ENCODE measurements around the gene VTN.

The VTN gene

GRCh38 chr17:28405632-28406472 lies 35.7 kb upstream of the VTN start, which contains the start of gene SLC46A1:
SLC46A1 (minus strand) TSS chr17:28406212; CDS start chr17:28406114, 98 bp downstream.
- Histone ChIP-seq H3K4me3 (peak within 1 kb of the TSS; percentile 88), H3K27ac (no peak within 1 kb of the TSS), H3K36me3 (ENCODE audit: insufficient read depth, low read length) (no peaks in the 10 kb centered on the region), H3K9ac (ENCODE audit: insufficient read length) (peak within 1 kb of the TSS; percentile 63), H3K9me3 (ENCODE audit: low read depth, low read length) (no peaks in the 10 kb centered on the region)
- DNase-seq (ENCODE audit: low read depth, low spot score) = no peak
- TF ChIP-seq POLR2AphosphoS5 (IDR thresholded peaks at IDR 0.05; ENCODE audit: borderline replicate concordance, low read depth, low read length) = peak; percentile 63; the same call in 1 of the 2 replicates
- no peak for TF ChIP-seq FOXP2 (optimal IDR thresholded peaks at IDR 0.05; ENCODE audit: control extremely low read depth, extremely low read length, insufficient read depth)

DNA sequence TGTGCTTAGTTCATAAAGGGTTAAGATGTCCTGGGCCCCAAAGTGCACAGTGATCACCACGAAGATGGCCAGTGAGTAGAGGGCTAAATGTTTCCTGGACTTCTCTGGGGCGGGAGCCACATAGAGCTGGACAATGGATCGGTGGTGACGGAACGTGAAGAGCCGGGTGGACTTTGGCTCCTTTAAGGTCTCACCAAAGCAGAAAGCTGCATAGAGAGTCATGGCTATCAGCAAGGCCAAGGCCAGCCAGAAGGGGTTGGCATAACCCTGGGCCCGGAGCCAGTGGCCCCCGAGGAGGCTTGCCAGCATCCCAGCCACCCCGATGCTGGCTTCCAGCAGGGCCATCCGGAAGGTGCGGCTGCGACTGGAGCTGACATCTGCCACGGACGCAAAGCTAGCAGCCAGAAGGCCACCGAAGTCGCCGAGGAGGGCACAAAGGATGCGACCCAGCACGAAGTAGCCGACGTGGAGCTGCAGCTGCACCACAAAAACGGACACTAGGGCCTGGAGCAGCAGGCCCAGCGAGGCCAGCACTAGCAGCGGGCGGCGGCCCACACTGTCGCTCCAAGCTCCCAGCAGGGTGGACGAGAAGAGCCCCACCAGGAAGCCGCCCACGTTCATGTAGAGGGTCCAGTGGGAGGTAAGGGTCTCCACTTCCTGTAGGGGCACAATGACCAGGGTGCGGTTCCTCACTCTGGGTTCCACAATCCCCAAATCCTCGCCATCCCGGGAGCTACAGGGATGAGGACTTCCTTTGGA lies 34.9 kb upstream of the VTN start:
- Histone ChIP-seq H3K9me3 (ENCODE audit: low read depth, low read length) (no peaks in the 10 kb centered on the region), H3K4me3 (peak overlapping the region; percentile 88), H3K27ac (no peak overlapping the region), H3K9ac (ENCODE audit: insufficient read length) (no peak overlapping the region), H3K36me3 (ENCODE audit: insufficient read depth, low read length) (no peaks in the 10 kb centered on the region)
- TF ChIP-seq FOXP2 (optimal IDR thresholded peaks at IDR 0.05; ENCODE audit: control extremely low read depth, extremely low read length, insufficient read depth) = no peak
- TF ChIP-seq EZH2 (IDR thresholded peaks at IDR 0.05) = no peak
- TF ChIP-seq POLR2AphosphoS5 (IDR thresholded peaks at IDR 0.05; ENCODE audit: borderline replicate concordance, low read depth, low read length) = no peak
- no peak for DNase-seq (ENCODE audit: low read depth, low spot score)

DNA sequence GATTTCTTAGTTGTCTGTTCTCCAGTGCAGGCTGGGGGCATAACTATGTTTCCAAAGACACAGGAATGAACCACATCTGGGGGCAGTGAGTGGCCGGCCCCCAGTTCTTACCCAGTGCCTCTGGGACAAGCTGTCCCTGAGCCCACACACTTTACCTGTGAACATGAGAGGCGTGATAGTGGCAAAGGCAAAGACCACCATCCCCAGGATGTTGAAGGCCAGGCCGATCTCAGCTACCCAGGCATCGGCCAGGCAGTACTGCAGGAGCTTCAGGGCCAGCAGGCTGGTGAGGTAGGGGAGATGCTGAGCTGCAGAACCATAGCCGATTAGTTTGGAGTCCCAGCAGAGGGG lies 34.3 kb upstream of the VTN start:
- Histone ChIP-seq H3K4me3 (no peak overlapping the region), H3K9me3 (ENCODE audit: low read depth, low read length) (no peaks in the 10 kb centered on the region), H3K9ac (ENCODE audit: insufficient read length) (no peak overlapping the region), H3K36me3 (ENCODE audit: insufficient read depth, low read length) (no peaks in the 10 kb centered on the region), H3K27ac (no peak overlapping the region)
- DNase-seq (ENCODE audit: low read depth, low spot score) = no peak
- no peak for TF ChIP-seq POLR2AphosphoS5 (IDR thresholded peaks at IDR 0.05; ENCODE audit: borderline replicate concordance, low read depth, low read length)
- TF ChIP-seq FOXP2 (optimal IDR thresholded peaks at IDR 0.05; ENCODE audit: control extremely low read depth, extremely low read length, insufficient read depth) = no peak
- TF ChIP-seq EZH2 (IDR thresholded peaks at IDR 0.05) = no peak

DNA sequence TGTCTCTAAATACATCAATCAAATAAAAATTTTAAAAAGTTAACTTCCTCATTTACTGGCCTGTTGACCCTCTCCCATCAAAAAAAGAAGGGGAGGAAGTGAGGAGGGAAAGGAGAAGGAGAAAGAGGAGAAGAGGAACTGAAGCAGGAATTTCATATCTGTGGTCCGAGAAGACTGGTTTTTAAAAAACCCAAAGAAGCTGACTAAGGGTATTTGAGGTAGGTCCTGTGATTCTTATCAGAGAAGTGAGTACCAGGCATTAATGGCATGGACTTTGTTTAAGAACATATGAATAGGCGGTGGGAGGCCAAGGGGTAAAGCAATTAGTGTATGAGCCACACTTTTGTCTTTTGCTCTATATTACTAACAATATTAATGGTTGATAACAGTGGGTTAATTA lies 33.9 kb upstream of the VTN start:
- no peak for DNase-seq (ENCODE audit: low read depth, low spot score)
- H3K9ac ChIP-seq (ENCODE audit: insufficient read length) = no peak overlapping the region
- TF ChIP-seq POLR2AphosphoS5 (IDR thresholded peaks at IDR 0.05; ENCODE audit: borderline replicate concordance, low read depth, low read length) (no peak), FOXP2 (optimal IDR thresholded peaks at IDR 0.05; ENCODE audit: control extremely low read depth, extremely low read length, insufficient read depth) (no peak), EZH2 (IDR thresholded peaks at IDR 0.05) (no peak)
- no peak overlapping the region for H3K27ac ChIP-seq
- H3K4me3 ChIP-seq = no peak overlapping the region
- H3K9me3 ChIP-seq (ENCODE audit: low read depth, low read length) = no peaks in the 10 kb centered on the region
- H3K36me3 ChIP-seq (ENCODE audit: insufficient read depth, low read length) = no peaks in the 10 kb centered on the region

GRCh38 chr17:28402844-28403243 lies 32.7 kb upstream of the VTN start:
- DNase-seq (ENCODE audit: low read depth, low spot score) = no peak

DNA sequence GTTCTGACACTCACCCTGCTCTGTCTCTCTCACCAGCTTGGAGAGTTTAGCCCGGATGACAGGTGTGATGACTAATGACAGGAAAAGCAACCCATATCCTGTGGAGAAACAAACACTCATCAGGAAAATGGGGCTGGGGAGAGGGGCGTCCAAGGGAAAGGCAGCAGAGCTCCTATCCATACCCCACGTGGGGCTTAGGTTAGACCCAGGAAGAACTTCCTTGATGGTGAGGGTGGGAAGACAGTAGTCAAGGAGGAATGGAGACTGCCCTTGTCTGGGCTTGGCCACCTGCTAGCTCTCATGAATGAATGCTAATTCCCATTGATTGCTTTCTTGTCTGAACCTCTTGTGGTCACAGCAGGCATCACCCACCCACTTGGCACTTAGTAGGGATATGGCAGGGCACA lies 32.1 kb upstream of the VTN start:
- no peak overlapping the region for H3K27ac ChIP-seq
- no peak for DNase-seq (ENCODE audit: low read depth, low spot score)
- H3K36me3 ChIP-seq (ENCODE audit: insufficient read depth, low read length) = no peaks in the 10 kb centered on the region
- no peak overlapping the region for H3K4me3 ChIP-seq
- TF ChIP-seq POLR2AphosphoS5 (IDR thresholded peaks at IDR 0.05; ENCODE audit: borderline replicate concordance, low read depth, low read length) (no peak), FOXP2 (optimal IDR thresholded peaks at IDR 0.05; ENCODE audit: control extremely low read depth, extremely low read length, insufficient read depth) (no peak), EZH2 (IDR thresholded peaks at IDR 0.05) (no peak)
- no peaks in the 10 kb centered on the region for H3K9me3 ChIP-seq (ENCODE audit: low read depth, low read length)
- H3K9ac ChIP-seq (ENCODE audit: insufficient read length) = no peak overlapping the region

More at GRCh38 chr17:28402844-28403243, 32.7 kb upstream of the VTN start:
- Histone ChIP-seq H3K36me3 (ENCODE audit: insufficient read depth, low read length) (no peaks in the 10 kb centered on the region), H3K27ac (no peak overlapping the region), H3K9ac (ENCODE audit: insufficient read length) (no peak overlapping the region), H3K4me3 (no peak overlapping the region), H3K9me3 (ENCODE audit: low read depth, low read length) (no peaks in the 10 kb centered on the region)
- TF ChIP-seq EZH2 (IDR thresholded peaks at IDR 0.05) (no peak), POLR2AphosphoS5 (IDR thresholded peaks at IDR 0.05; ENCODE audit: borderline replicate concordance, low read depth, low read length) (no peak), FOXP2 (optimal IDR thresholded peaks at IDR 0.05; ENCODE audit: control extremely low read depth, extremely low read length, insufficient read depth) (no peak)

DNA sequence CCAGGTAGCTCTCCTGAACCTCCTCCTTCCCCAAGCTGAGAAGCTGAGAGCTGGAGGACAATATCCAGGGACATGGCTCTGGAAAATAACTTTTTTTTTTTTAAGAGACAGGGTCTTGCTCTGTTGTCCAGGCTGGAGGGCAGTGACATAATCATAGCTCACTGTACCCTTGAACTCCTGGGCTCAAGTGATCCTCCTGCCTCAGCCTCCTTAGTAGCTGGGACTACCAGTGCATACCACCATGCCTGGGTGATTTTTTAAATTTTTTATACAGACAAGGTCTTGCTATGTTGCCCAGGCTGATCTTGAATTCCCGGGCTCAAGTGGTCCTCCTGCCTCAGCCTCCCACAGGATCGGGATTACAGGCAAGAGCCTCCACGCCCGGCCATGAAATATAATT lies 29.7 kb upstream of the VTN start:
- Histone ChIP-seq H3K36me3 (ENCODE audit: insufficient read depth, low read length) (no peaks in the 10 kb centered on the region), H3K4me3 (no peak overlapping the region), H3K27ac (no peak overlapping the region), H3K9me3 (ENCODE audit: low read depth, low read length) (no peaks in the 10 kb centered on the region), H3K9ac (ENCODE audit: insufficient read length) (no peak overlapping the region)
- DNase-seq (ENCODE audit: low read depth, low spot score) = no peak
- no peak for TF ChIP-seq EZH2 (IDR thresholded peaks at IDR 0.05)
- no peak for TF ChIP-seq POLR2AphosphoS5 (IDR thresholded peaks at IDR 0.05; ENCODE audit: borderline replicate concordance, low read depth, low read length)
- no peak for TF ChIP-seq FOXP2 (optimal IDR thresholded peaks at IDR 0.05; ENCODE audit: control extremely low read depth, extremely low read length, insufficient read depth)

DNA sequence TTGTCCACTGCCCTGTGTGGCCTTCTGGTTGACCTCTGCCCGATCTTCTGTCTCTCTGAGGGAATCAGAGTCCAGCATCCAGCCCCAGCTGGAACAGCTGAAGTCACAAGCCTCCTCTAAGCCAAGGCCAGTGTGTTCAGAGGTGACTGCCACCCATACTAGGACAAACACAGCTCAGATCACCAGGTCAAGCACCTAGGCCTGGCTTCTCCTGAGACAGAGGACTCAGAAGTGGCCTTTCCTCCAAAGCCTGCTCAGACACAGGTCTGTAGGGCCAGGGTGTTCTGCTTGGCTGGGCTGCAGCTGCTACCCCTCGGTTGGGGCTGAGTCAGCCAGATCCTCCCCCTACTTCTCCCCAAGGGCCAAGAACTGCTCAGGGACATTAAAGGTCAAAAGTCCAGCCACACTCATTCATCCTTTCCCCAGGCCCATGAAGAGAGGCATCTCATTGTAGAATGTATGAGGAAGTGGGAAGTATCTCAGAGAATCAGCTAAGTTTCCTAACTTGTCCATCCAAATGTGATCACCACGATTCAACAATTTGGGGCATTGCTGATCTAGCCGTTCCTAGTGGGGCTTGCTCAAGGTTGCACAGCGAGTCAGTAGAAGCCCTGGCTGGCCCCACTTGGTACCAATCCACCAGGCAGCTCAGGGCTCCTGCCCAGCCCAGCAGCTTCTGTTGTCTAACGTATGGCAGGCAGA lies 28.3 kb upstream of the VTN start:
- no peak overlapping the region for H3K4me3 ChIP-seq
- H3K27ac ChIP-seq = no peak overlapping the region
- DNase-seq (ENCODE audit: low read depth, low spot score) = no peak
- no peaks in the 10 kb centered on the region for H3K36me3 ChIP-seq (ENCODE audit: insufficient read depth, low read length)
- H3K9ac ChIP-seq (ENCODE audit: insufficient read length) = no peak overlapping the region
- no peaks in the 10 kb centered on the region for H3K9me3 ChIP-seq (ENCODE audit: low read depth, low read length)
- TF ChIP-seq EZH2 (IDR thresholded peaks at IDR 0.05) (no peak), FOXP2 (optimal IDR thresholded peaks at IDR 0.05; ENCODE audit: control extremely low read depth, extremely low read length, insufficient read depth) (no peak), POLR2AphosphoS5 (IDR thresholded peaks at IDR 0.05; ENCODE audit: borderline replicate concordance, low read depth, low read length) (no peak)

Data from SK-N-MC (cell line).